ENCODE data around the gene RXRA.

The RXRA gene

GRCh38 chr9:134434894-134435506 is 108.7 kb downstream of the RXRA start:
- no peak for DNase-seq (ENCODE audit: low read depth)

GRCh38 chr9:134435550-134436378 is 109.5 kb downstream of the RXRA start:
- DNase-seq (ENCODE audit: low read depth) = no peak

- no peak for DNase-seq (ENCODE audit: low read depth)
These were observed 110.1 kb downstream of the RXRA start for GRCh38 chr9:134436379-134436762.

DNA sequence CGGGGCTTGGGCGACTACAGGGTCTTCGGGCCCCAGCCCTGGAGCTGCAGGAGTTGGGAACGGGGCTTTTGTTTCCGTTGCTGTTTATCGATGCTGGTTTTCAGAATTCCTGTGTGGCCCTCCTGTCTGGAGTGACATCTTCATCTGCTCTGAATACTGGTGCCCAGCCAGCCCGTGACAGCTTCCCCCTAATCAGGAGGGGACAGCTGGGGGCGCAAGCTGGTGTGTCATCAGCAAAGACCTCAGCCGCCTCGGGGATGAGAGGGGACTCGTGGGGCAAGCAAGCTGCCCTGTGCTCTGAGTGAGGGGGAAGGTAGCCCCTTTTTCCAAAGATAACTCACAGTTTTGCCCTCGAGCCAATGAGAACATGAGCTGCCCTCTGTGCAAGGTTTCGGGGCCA is 110.7 kb downstream of the RXRA start:
- DNase-seq (ENCODE audit: low read depth) = no peak

GRCh38 chr9:134437403-134438194 is 111.3 kb downstream of the RXRA start:
- no peak for DNase-seq (ENCODE audit: low read depth)

DNA sequence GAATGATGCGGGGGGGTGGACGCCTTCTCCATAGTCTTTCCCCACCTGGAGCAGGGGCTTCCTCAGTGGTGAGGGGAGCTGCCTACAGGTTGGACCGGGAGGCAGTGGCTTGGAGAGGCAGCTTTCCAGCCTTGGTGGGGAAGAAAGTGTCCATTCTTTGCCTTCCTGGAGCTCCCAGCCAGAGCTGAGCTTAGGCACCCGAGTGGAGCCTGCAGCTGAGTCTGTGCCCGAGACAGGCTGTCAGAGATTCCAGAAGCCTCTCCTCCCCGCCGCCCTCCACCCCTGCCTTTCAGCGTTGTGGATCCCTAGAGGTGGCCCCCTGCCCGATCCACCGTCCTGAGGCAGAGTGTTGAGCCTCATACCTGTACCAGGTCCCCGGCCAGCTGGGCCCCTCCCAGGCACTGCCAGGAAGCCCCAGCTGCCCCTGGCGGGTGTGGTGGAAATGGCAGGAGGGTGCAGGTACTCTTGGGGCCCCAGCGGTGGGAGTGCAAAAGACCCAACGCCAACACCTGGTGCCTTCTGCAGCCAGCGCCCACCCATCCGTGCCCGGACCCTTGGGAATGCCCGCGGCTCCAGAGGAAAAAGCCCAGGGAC is 112.0 kb downstream of the RXRA start:
- DNase-seq (ENCODE audit: low read depth) = no peak

DNA sequence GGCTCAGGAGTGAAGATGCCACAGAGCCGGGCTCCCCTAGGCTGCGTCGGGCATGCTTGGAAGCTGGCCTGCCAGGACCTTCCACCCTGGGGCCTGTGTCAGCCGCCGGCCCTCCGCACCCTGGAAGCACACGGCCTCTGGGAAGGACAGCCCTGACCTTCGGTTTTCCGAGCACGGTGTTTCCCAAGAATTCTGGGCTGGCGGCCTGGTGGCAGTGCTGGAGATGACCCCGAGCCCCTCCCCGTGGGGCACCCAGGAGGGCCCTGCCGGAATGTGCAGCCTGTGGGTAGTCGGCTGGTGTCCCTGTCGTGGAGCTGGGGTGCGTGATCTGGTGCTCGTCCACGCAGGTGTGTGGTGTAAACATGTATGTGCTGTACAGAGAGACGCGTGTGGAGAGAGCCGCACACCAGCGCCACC is 113.1 kb downstream of the RXRA start:
- no peak for DNase-seq (ENCODE audit: low read depth)

DNA sequence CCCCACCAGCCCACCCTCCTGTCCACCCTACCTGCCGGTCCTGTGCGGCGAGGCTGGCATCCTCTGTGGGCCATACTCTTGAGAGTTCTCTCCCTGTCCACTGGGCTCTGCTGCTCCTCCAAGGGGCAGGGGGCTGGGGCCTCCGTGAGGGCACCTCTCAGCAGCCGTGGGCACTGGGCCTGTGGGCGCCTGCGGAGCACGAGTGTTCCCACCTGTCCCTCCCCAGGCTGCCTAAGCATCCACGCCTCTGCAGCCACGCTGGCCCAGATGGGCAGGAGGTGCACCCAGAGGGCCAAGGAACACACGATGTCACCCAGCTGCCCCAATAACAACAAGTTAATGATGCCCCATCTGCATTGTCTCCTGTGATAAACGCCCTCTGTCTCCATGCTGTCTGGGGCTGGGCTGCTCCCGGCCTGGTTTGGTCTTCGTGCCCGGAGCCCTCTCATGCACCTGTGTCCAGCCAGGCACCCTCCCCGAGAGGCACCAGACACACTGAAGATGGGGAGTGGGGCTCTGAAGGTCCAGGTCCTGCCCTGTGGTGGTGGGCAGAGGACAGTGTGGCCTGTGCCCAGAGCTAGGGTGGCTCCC is 114.5 kb downstream of the RXRA start:
- DNase-seq (ENCODE audit: low read depth) = no peak

- no peak for DNase-seq (ENCODE audit: low read depth)
These were observed 115.2 kb downstream of the RXRA start for GRCh38 chr9:134441227-134442084.

GRCh38 chr9:134442085-134442474 is 115.8 kb downstream of the RXRA start:
- no peak for DNase-seq (ENCODE audit: low read depth)

DNA sequence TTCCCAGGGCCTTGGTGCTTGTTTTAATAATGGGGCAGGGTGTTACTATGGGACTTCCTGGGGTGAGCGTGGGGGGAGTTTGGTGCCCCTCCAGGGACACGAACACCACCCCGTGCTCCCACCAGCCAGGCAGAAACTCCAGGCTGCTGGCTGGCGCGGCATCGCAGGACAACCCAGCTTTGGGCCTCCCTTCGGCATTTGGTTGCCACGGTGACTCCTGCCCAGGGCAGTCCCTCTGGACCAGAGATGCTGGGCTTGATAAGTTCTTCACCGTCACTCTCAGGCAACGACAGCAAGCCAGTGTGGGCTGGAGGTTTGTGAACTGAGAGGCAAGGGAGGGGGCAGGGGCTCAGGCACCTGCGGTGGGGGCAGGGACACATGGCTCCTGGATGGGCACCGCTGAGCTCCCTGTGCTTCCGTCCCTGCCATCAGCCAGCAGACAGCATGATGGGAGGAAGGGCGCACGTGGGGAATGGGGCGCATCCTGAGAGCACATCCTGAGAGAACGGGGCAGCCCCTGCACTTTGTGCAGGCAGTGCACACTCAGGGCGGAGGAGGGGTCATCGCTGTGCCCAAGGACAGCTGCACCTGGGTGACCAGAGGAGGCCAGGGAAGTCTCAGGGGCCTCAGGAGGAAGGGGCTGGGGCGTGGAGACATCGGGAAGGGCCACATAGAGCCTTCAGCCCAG is 116.4 kb downstream of the RXRA start:
- no peak for DNase-seq (ENCODE audit: low read depth)

DNA sequence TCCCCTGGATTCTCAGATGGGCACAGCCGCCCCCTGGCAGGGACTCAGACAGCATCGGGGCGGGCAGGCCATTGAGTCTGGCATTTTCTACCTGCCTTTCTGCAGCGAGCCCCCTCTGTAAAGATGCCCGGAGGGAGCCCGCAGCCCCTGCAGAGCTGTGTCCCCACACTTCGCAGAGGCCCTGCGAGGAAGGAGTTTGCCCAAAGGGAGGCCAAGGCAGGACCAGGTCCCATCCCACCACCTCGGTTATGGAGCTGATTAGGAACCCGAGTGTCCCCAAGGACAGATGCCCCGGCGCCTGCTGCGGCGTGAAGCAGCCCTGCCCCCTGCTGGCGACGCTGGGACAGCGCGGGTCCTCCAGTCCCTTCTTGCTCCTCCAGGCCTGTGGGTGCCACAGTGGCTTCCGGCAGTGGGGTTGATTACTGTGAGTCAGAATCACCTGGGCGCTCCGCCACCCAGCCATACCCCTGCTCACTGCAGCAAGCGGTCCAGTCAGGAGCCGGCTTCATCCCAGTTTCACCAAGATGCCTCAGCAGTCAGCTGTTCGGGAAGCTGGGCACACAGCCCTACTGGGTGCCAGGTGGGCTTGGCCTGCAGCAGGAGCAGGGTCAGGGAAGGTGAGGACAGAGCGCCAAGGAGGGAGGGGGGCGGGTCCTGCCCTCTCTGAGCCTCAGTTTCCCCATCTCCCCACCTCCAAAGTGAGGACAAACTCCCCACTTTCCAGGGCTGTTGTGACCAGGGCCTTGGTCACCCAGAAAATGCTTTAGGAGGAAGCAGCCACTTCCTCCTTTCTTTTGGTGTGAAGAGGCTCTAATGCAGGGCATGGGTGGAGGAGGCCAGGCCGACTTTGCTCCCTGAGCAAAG is 117.2 kb downstream of the RXRA start:
- peak; percentile 79 for DNase-seq (ENCODE audit: low read depth)

- DNase-seq (ENCODE audit: low read depth) = no peak
These were observed 117.7 kb downstream of the RXRA start for GRCh38 chr9:134444038-134444315.

DNA sequence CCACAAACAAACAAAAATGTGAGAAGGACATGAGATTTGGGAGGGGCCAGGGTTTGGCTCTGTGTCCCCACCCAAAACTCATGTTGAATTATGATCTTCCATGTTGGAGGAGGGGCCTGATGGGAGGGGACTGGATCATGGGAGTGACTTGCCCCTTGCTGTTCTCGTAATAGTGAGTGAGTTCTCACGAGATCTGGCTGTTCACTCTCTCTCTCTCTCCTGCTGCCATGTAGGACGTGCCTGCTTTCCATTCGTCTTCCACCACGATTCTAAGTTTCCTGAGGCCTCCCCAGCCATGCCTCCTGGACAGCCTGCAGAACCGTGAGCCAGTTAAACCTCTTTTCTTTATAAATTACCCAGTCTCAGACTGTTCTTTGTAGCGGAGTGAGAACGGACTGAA is 118.7 kb downstream of the RXRA start:
- no peak for DNase-seq (ENCODE audit: low read depth)

DNA sequence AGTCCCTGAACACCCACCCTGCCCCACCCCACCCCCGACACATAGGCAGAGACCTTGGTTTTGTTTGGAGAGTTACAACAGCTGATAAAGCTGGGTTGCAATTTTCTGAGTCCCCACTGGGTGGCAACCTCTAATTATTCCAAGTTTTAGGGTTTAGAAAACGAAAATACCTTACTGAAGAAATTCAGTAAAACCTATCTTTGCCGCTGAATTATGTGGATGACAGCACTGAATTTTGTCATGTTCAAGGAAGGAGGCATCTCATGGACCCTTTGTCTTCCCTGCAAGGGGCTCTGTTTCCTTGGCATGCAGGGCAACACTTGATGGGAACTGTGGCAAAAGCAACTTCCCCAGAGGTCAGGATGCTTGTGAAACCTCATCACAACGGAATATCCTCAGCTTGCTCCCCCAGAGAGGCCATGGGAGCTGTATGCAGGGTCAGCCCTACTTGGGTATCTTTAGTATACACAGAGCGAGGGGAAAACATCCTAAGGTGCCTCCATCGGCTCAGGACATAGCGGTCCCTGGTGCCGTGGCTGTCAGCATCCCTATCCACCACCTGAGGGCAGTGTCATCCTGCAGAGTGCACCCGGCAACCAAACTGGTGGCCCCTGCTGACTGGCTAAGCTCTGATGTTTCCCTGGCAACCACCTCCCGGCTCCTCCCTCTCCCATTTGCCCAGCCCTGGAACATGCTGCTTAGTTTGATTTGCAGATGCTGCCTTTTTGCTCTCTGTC is 123.1 kb downstream of the RXRA start:
- DNase-seq (ENCODE audit: low read depth) = peak; percentile 73

- DNase-seq (ENCODE audit: low read depth) = no peak
These were observed 125.6 kb downstream of the RXRA start for GRCh38 chr9:134451700-134452458.

- DNase-seq (ENCODE audit: low read depth) = no peak
These were observed 126.5 kb downstream of the RXRA start for GRCh38 chr9:134452728-134453127.

GRCh38 chr9:134453776-134454475 is 127.7 kb downstream of the RXRA start:
- DNase-seq (ENCODE audit: low read depth) = no peak
